GM23338 (cell line): ENCODE measurements around the gene BARX2. TPM values are rescaled to one million over a fixed set of nuclear protein-coding genes. Genes with fewer than 3 reads are reported as not detected.

Experiments used
- ATAC-seq: fragments of 200-7000 bp; cut with Tn5 transposase; 3 replicates; pipeline ENCODE4 v1.9.1; 2020
- DNase-seq: peaks from one replicate; pipeline ENCODE4 v3.0.0-alpha.2; 2015; ENCODE audit warnings: low spot score
- H2AFZ ChIP-seq: fragments of 200-600 bp; sonication (generic); 2 replicates; pipeline ENCODE4 v1.8.0; 2016; ENCODE audit warnings: antibody characterized with exemption, mild to moderate bottlenecking, moderate library complexity
- H3F3A ChIP-seq: fragments of 200-600 bp; sonication (generic); replicated peaks from 2 replicates; pipeline ENCODE4 v1.8.0; 2017; ENCODE audit warnings: antibody characterized with exemption, mixed run types, low read depth
- H3K27ac ChIP-seq: fragments of 200-600 bp; sonication (generic); 2 replicates; pipeline ENCODE4 v1.6.1; 2016; ENCODE audit warnings: low read depth
- H3K27me3 ChIP-seq: fragments of 200-600 bp; sonication (generic); 2 replicates; pipeline ENCODE4 v1.8.0; 2016; ENCODE audit warnings: mild to moderate bottlenecking, mixed run types, moderate library complexity; ENCODE audit not compliant: insufficient read depth
- H3K36me3 ChIP-seq: fragments of 200-600 bp; sonication (generic); 2 replicates; pipeline ENCODE4 v1.8.0; 2016; ENCODE audit warnings: mild to moderate bottlenecking; ENCODE audit not compliant: insufficient read depth
- H3K4me1 ChIP-seq: fragments of 200-600 bp; sonication (generic); 2 replicates; pipeline ENCODE4 v1.8.0; 2016; ENCODE audit warnings: mild to moderate bottlenecking, moderate library complexity; ENCODE audit not compliant: insufficient read depth
- H3K4me2 ChIP-seq: fragments of 200-600 bp; sonication (generic); 2 replicates; pipeline ENCODE4 v1.7.1; 2017; ENCODE audit warnings: mixed run types
- H3K4me3 ChIP-seq: fragments of 200-600 bp; sonication (generic); 2 replicates; pipeline ENCODE4 v1.6.1; 2016; ENCODE audit warnings: mixed run types
- H3K79me2 ChIP-seq: fragments of 200-600 bp; sonication (generic); replicated peaks from 2 replicates; pipeline ENCODE4 v1.8.0; 2017; ENCODE audit warnings: mild to moderate bottlenecking; ENCODE audit not compliant: insufficient read depth
- H3K9me2 ChIP-seq: fragments of 200-600 bp; sonication (generic); 2 replicates; pipeline ENCODE4 v1.8.0; 2017; ENCODE audit not compliant: insufficient read depth
- H4K20me1 ChIP-seq: fragments of 200-600 bp; sonication (generic); replicated peaks from 2 replicates; pipeline ENCODE4 v1.8.0; 2017; ENCODE audit warnings: mild to moderate bottlenecking; ENCODE audit not compliant: insufficient read depth
- H3K27ac Mint-ChIP-seq: 2 replicates; pipeline ENCODE4 v1.8.0; 2020; ENCODE audit warnings: inconsistent platforms, mild to moderate bottlenecking, moderate library complexity, mixed read lengths
- H3K27me3 Mint-ChIP-seq: 3 replicates; pipeline ENCODE4 v1.8.0; 2022; ENCODE audit warnings: low read depth, mild to moderate bottlenecking, moderate library complexity, mixed read lengths, inconsistent platforms; ENCODE audit not compliant: insufficient read depth, poor library complexity
- H3K36me3 Mint-ChIP-seq: 3 replicates; pipeline ENCODE4 v1.8.0; 2021; ENCODE audit warnings: low read depth, mild to moderate bottlenecking, inconsistent platforms, moderate library complexity, mixed read lengths
- H3K4me1 Mint-ChIP-seq: 3 replicates; pipeline ENCODE4 v1.8.0; 2020; ENCODE audit warnings: mild to moderate bottlenecking, inconsistent platforms, mixed read lengths
- H3K4me3 Mint-ChIP-seq: 3 replicates; pipeline ENCODE4 v1.8.0; 2021; ENCODE audit warnings: moderate library complexity, mild to moderate bottlenecking, inconsistent platforms, mixed read lengths
- H3K9me3 Mint-ChIP-seq: 3 replicates; pipeline ENCODE4 v1.8.0; 2020; ENCODE audit warnings: moderate library complexity, mild to moderate bottlenecking, inconsistent platforms, mixed read lengths
- CREB1 ChIP-seq: fragments of 250-450 bp; sonication (Bioruptor Pico); IDR thresholded peaks from 2 replicates; pipeline ENCODE4 v1.5.0; 2020; ENCODE audit warnings: low read depth, mild to moderate bottlenecking, moderate library complexity
- ETS1 ChIP-seq: IDR thresholded peaks from 2 replicates; pipeline ENCODE4 v1.6.1; 2016; ENCODE audit warnings: antibody characterized with exemption
- JUNB ChIP-seq: IDR thresholded peaks from one replicate; pipeline ENCODE4 v1.6.1; 2016; ENCODE audit warnings: antibody characterized with exemption; ENCODE audit not compliant: unreplicated experiment
- NANOG ChIP-seq: IDR thresholded peaks from 2 replicates; pipeline ENCODE4 v1.6.1; 2016; ENCODE audit warnings: antibody characterized with exemption, borderline replicate concordance
- POLR2AphosphoS5 ChIP-seq: IDR thresholded peaks from 2 replicates; pipeline ENCODE4 v1.6.1; 2016; ENCODE audit warnings: antibody characterized with exemption, low read depth
- REST ChIP-seq: IDR thresholded peaks from one replicate; pipeline ENCODE4 v1.6.1; 2018; ENCODE audit warnings: antibody characterized with exemption; ENCODE audit not compliant: unreplicated experiment
- STAT1 ChIP-seq: IDR thresholded peaks from one replicate; pipeline ENCODE4 v1.6.1; 2016; ENCODE audit warnings: antibody characterized with exemption; ENCODE audit not compliant: unreplicated experiment
- polyA plus RNA-seq: library from polyadenylated mRNA; unstranded; fragments of >200 nt; fragmentation: Nextera tagmentation; extraction: Ambion mirVana; gene quantifications from 2 replicates; pipeline ENCODE4 v1.2.1, GENCODE V29; 2016
- total RNA-seq: library from RNA; depleted of rRNA; stranded (reverse); fragments of >200 nt; shearing (Covaris generic); gene quantifications from 2 replicates; pipeline ENCODE4 v1.2.3, GENCODE V29; 2014

The BARX2 gene
- total and polyA plus RNA-seq, 2 experiments from 2014 or later, result not detected

GRCh38 chr11:129382583-129382982 lies 6.9 kb downstream of the BARX2 start (continued):
- TF ChIP-seq REST, result no peak

DNA sequence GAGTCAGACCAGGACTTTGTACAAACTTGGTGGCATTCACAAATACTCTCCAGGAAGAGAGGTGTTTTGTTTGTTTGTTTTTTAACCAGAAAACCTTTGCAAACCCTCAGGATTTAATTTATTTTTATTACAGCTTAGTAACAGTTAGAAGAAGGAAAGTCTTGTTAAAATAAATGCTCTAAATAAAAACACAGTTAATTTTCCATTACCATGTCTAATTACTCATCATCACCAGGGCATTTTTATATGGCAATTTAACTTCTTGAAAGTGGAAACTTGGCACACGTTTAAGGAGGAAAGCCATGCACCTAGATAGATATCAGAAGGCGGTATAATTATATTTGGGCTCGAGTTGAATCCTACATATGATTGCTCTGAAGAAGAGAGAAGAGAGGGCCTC lies 7.4 kb downstream of the BARX2 start:
- Histone ChIP-seq H3K4me2 (no peak overlapping the region), H2AFZ (no peak overlapping the region), H4K20me1 (no peaks in the 10 kb centered on the region), H3K27ac (no peak overlapping the region), H3K4me1 (no peaks in the 10 kb centered on the region), H3K9me2 (no peaks in the 10 kb centered on the region), H3K36me3 (no peaks in the 10 kb centered on the region), H3F3A (no peaks in the 10 kb centered on the region), H3K4me3 (no peak overlapping the region), H3K27me3 (peaks cover 19% of the 10 kb centered on the region), H3K79me2 (no peaks in the 10 kb centered on the region)
- H3K36me3 Mint-ChIP-seq, result no peaks in the 10 kb centered on the region
- H3K27me3 Mint-ChIP-seq, result peaks cover 2% of the 10 kb centered on the region
- H3K4me3 Mint-ChIP-seq, result no peak overlapping the region
- H3K27ac Mint-ChIP-seq, result no peak overlapping the region
- no peak for TF ChIP-seq ETS1
- TF ChIP-seq JUNB, result no peak
- no peaks in the 10 kb centered on the region for H3K9me3 Mint-ChIP-seq
- no peak for DNase-seq
- H3K4me1 Mint-ChIP-seq, result no peaks in the 10 kb centered on the region
- no peak for ATAC-seq

GRCh38 chr11:129383502-129383901 lies 7.9 kb downstream of the BARX2 start:
- H3K9me3 Mint-ChIP-seq, result no peaks in the 10 kb centered on the region
- H3K9me2 ChIP-seq, result no peaks in the 10 kb centered on the region
- H3F3A ChIP-seq, result no peaks in the 10 kb centered on the region
- DNase-seq (no peak), ATAC-seq (no peak)
- H3K27ac Mint-ChIP-seq, result no peak overlapping the region
- H3K4me3 Mint-ChIP-seq, result no peak overlapping the region
- H3K27me3 Mint-ChIP-seq, result peaks cover 2% of the 10 kb centered on the region
- H3K36me3 ChIP-seq, result no peaks in the 10 kb centered on the region
- no peaks in the 10 kb centered on the region for H3K4me1 Mint-ChIP-seq
- no peak overlapping the region for H3K27ac ChIP-seq
- no peaks in the 10 kb centered on the region for H3K4me1 ChIP-seq
- no peaks in the 10 kb centered on the region for H3K79me2 ChIP-seq
- H4K20me1 ChIP-seq, result no peaks in the 10 kb centered on the region
- H3K4me3 ChIP-seq, result no peak overlapping the region
- H3K27me3 ChIP-seq, result peaks cover 15% of the 10 kb centered on the region; the same call in 1 of the 2 replicates
- no peak overlapping the region for H2AFZ ChIP-seq
- H3K4me2 ChIP-seq, result no peak overlapping the region
- no peaks in the 10 kb centered on the region for H3K36me3 Mint-ChIP-seq
- TF ChIP-seq CREB1 (no peak), NANOG (no peak), REST (no peak), STAT1 (no peak), POLR2AphosphoS5 (no peak)
